ENCODE results near the gene PSMG4. TPM values are rescaled to one million over a fixed set of nuclear protein-coding genes. Genes with fewer than 3 reads are reported as not detected.

PSMG4 gene
- total and polyA plus RNA-seq, 9 of the 15 experiments (the other 6 are each of a cell fraction or from before 2014, with no cell fraction given): 12.9 to 185 (median 52.0) TPM

- TF ChIP-seq REST (IDR thresholded peaks at IDR 0.05; ENCODE audit: borderline replicate concordance) (no peak; the same call in 1 of the 2 replicates), REST (CRISPR knock-in tag; IDR thresholded peaks at IDR 0.05; ENCODE audit: low read depth) (no peak), ZNF280A (IDR thresholded peaks at IDR 0.05; ENCODE audit: low read depth, partially characterized antibody) (no peak), ARNT (IDR thresholded peaks at IDR 0.05) (no peak), ZFX (CRISPR knock-in tag; IDR thresholded peaks at IDR 0.05) (no peak), TGIF2 (CRISPR knock-in tag; IDR thresholded peaks at IDR 0.05) (no peak), SP1 (CRISPR knock-in tag; IDR thresholded peaks at IDR 0.05) (peak; percentile 6; the same call in 1 of the 2 replicates), ASH1L (IDR thresholded peaks at IDR 0.05; ENCODE audit: borderline replicate concordance, low read depth, partially characterized antibody) (no peak), UBTF (IDR thresholded peaks at IDR 0.05; ENCODE audit: borderline replicate concordance in 1 of 2, low read depth in 2 of 2, low read length in 2 of 2) (peak; percentile 68 to 71; a peak in 1 of 4 replicates), DMBX1 (CRISPR knock-in tag; IDR thresholded peaks at IDR 0.05; ENCODE audit: borderline replicate concordance) (no peak), ZNF586 (CRISPR knock-in tag; conservative IDR thresholded peaks at IDR 0.05) (no peak), GMEB1 (CRISPR knock-in tag; IDR thresholded peaks at IDR 0.05) (no peak)
Observed at GRCh38 chr6:3247255-3248146, 11.2 kb upstream of the PSMG4 start (continued).
